ENCODE measurements around the gene TNPO2.

TNPO2 gene

DNA sequence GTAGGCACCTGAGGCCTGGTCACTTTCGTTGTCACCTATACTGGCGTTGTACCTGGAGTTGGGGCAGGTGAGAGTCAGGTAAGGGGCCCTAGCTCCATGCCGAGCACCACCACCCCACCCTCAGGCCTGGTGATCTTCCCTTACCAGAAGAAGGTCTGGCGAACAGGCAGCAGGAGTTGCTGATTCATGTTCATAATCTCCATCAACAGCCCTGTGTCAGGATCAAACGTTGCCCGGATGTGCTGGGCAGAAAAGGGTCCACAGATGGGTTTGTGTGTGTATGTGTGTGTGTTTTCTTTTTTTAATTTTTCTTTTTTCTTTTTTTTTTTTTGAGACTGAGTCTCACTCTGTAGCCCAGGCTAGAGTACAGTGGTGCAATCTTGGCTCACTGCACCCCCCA lies 71.5 kb downstream of the TNPO2 start:
- no peak overlapping the region for H3K4me3 ChIP-seq (ENCODE audit: low read depth, low read length)
- no peak for DNase-seq (ENCODE audit: low read depth)
- TF ChIP-seq, protein P1, sequence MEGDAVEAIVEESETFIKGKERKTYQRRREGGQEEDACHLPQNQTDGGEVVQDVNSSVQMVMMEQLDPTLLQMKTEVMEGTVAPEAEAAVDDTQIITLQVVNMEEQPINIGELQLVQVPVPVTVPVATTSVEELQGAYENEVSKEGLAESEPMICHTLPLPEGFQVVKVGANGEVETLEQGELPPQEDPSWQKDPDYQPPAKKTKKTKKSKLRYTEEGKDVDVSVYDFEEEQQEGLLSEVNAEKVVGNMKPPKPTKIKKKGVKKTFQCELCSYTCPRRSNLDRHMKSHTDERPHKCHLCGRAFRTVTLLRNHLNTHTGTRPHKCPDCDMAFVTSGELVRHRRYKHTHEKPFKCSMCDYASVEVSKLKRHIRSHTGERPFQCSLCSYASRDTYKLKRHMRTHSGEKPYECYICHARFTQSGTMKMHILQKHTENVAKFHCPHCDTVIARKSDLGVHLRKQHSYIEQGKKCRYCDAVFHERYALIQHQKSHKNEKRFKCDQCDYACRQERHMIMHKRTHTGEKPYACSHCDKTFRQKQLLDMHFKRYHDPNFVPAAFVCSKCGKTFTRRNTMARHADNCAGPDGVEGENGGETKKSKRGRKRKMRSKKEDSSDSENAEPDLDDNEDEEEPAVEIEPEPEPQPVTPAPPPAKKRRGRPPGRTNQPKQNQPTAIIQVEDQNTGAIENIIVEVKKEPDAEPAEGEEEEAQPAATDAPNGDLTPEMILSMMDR (IDR thresholded peaks at IDR 0.05; ENCODE audit: control insufficient read depth, extremely low read depth, insufficient read depth), result no peak

GRCh38 chr19:12649941-12650340 lies 73.8 kb downstream of the TNPO2 start:
- DNase-seq (ENCODE audit: low read depth), result no peak
- TF ChIP-seq, protein P1 (IDR thresholded peaks at IDR 0.05; ENCODE audit: control insufficient read depth, extremely low read depth, insufficient read depth), result no peak
- no peak overlapping the region for H3K4me3 ChIP-seq (ENCODE audit: low read depth, low read length)

Data from LNCaP clone FGC (cell line).